GM12878 (cell line): ENCODE results near the gene B3GNT3. TPM values are rescaled to one million over a fixed set of nuclear protein-coding genes. Genes with fewer than 3 reads are reported as not detected.

Experiments
- CHD4 ChIP-seq: fragments of 200-600 bp; sonication (generic); IDR thresholded peaks from 2 replicates; pipeline ENCODE4 v1.6.1; 2016; ENCODE audit warnings: mild to moderate bottlenecking
- CUX1 ChIP-seq: IDR thresholded peaks from 2 replicates; pipeline ENCODE4 v1.6.1; 2012; ENCODE audit warnings: improper control_type of control experiment, low read depth, low read length; ENCODE audit not compliant: insufficient replicate concordance
- DPF2 ChIP-seq: fragments of 450-650 bp; IDR thresholded peaks from 2 replicates; pipeline ENCODE4 v1.6.1; 2017; ENCODE audit warnings: mild to moderate bottlenecking
- EZH2 ChIP-seq: IDR thresholded peaks from 2 replicates; pipeline ENCODE4 v1.6.1; 2012; ENCODE audit warnings: low read depth, mild to moderate bottlenecking, control low read depth, inconsistent platforms, low read length, borderline replicate concordance; ENCODE audit not compliant: control insufficient read depth
- FOXK2 ChIP-seq: fragments of 450-650 bp; IDR thresholded peaks from 2 replicates; pipeline ENCODE4 v1.6.1; 2017; ENCODE audit warnings: mild to moderate bottlenecking, moderate library complexity
- GABPA ChIP-seq: IDR thresholded peaks from 2 replicates; pipeline ENCODE4 v1.6.1; 2014; ENCODE audit warnings: antibody characterized with exemption, low read depth, mild to moderate bottlenecking, inconsistent platforms
- GATAD2B ChIP-seq: fragments of 450-650 bp; conservative IDR thresholded peaks from 2 replicates; pipeline ENCODE4 v1.6.1; 2017; ENCODE audit warnings: low read depth, mild to moderate bottlenecking, moderate library complexity
- IRF3 ChIP-seq: fragments of 450-650 bp; IDR thresholded peaks from 2 replicates; pipeline ENCODE4 v1.6.1; 2014; ENCODE audit warnings: mild to moderate bottlenecking
- LARP7 ChIP-seq: fragments of 450-650 bp; IDR thresholded peaks from 2 replicates; pipeline ENCODE4 v1.6.1; 2017; ENCODE audit warnings: mild to moderate bottlenecking
- POLR2AphosphoS5 ChIP-seq: IDR thresholded peaks from 2 replicates; pipeline ENCODE4 v1.6.1; 2011; ENCODE audit warnings: mild to moderate bottlenecking, low read length, inconsistent platforms
- RFX5 ChIP-seq: IDR thresholded peaks from 2 replicates; pipeline ENCODE4 v1.6.1; 2011; ENCODE audit warnings: low read depth, low read length, improper control_type of control experiment
- RUNX3 ChIP-seq: IDR thresholded peaks from 2 replicates; pipeline ENCODE4 v1.6.1; 2012; ENCODE audit warnings: low read length, inconsistent platforms
- SMAD1 ChIP-seq: fragments of 450-650 bp; IDR thresholded peaks from 2 replicates; pipeline ENCODE4 v1.6.1; 2018; ENCODE audit warnings: mild to moderate bottlenecking, low read depth; ENCODE audit not compliant: partially characterized antibody
- SMARCA5 ChIP-seq: fragments of 450-650 bp; IDR thresholded peaks from 2 replicates; pipeline ENCODE4 v1.6.1; 2017; ENCODE audit warnings: mild to moderate bottlenecking
- TCF12 ChIP-seq: IDR thresholded peaks from 2 replicates; pipeline ENCODE4 v1.6.1; 2011; ENCODE audit warnings: low read depth, mild to moderate bottlenecking, low read length
- TCF3 ChIP-seq: IDR thresholded peaks from 2 replicates; pipeline ENCODE4 v1.6.1; 2012; ENCODE audit warnings: low read depth, mild to moderate bottlenecking, low read length, borderline replicate concordance; ENCODE audit not compliant: insufficient read depth
- TCF7 ChIP-seq: IDR thresholded peaks from 2 replicates; pipeline ENCODE4 v1.6.1; 2014; ENCODE audit warnings: antibody characterized with exemption, borderline replicate concordance
- WRNIP1 ChIP-seq: IDR thresholded peaks from 2 replicates; pipeline ENCODE4 v1.6.1; 2011; ENCODE audit warnings: low read depth, low read length, improper control_type of control experiment, borderline replicate concordance
- polyA plus RNA-seq, 11 experiments: library from polyadenylated mRNA; depleted of rRNA in 4 of 11; unstranded in 6 of 11; stranded (reverse) in 5 of 11; fragments of >200 nt; fragmentation: Nextera tagmentation in 4 of 11; fragmentation: Illumina TruSeq in 1 of 11; extraction: Ambion mirVana in 4 of 11; extraction: Trizol in 1 of 11; gene quantifications; 1 replicate in 1 of 11; 2 replicates in 10 of 11; pipeline versions ENCODE4 v1.2.1 to v1.2.3, GENCODE V29; 2011 to 2016; ENCODE audit warnings: inconsistent platforms in 2 of 11, missing spikeins in 2 of 11, low read depth in 1 of 11
- total RNA-seq, 4 experiments: library from RNA; depleted of rRNA in 3 of 4; stranded (reverse); fragments of >200 nt in 3 of 4; fragmentation: Illumina TruSeq in 1 of 4; extraction: Trizol in 1 of 4; gene quantifications; 2 replicates each; pipeline versions ENCODE4 v1.2.1 to v1.2.3, GENCODE V29; 2013 to 2021
- TF ChIP-seq, protein P1 (sequence below): fragments of 450-650 bp; IDR thresholded peaks from 2 replicates; pipeline ENCODE4 v1.6.1; 2017; ENCODE audit warnings: mild to moderate bottlenecking
- TF ChIP-seq, protein P2 (sequence below): IDR thresholded peaks from 2 replicates; pipeline ENCODE4 v1.6.1; 2012; ENCODE audit warnings: low read depth, low read length, improper control_type of control experiment
- TF ChIP-seq, protein P3 (sequence below): fragments of 450-650 bp; IDR thresholded peaks from 2 replicates; pipeline ENCODE4 v1.6.1; 2016; ENCODE audit warnings: mild to moderate bottlenecking

The B3GNT3 gene
- total and polyA plus RNA-seq, 10 of the 15 experiments (the other 5 are each of a cell fraction or from before 2014, with no cell fraction given) = not detected

DNA sequence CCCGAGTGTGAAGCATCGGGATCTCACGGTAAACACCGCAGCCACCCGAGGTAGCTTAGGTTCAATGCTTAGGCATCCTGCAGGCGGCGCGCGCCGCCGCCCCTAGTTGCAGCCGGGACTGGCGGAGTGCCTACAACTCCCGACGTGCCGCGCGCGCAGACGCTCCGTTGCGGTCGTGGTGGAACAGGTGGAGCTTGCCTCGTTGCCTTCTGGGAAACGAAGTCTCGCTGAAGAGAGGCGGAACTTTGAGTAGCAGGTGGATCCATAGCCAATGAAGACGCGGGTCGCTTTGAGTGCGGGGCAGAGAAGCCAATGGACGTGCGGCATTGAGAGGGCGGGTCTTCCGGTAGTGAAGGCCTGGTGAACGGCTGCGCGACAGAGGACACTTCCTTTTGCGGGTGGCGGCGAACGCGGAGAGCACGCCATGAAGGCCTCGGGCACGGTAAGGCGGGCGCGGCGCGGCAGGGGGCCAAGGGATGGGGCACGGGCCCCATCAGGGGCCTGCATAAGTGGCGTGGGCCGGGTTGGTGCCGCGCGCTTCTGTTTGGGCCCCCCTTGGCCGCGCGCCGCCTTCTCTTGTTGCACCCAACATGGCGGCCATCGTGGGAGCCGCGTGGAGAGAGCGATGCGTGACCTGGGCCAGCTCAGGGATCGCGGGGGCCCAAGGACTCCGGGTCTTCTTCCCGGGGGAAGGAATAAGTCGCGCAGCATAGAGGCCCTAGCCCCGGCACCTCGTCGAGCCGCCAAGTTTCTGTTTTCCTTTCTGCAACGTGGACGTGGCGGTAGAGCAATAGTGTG is 64.8 kb downstream of the B3GNT3 start, which contains the start of gene RPL18A (continued):
- TF ChIP-seq IRF3 = peak; percentile 95
- TF ChIP-seq LARP7 = peak; percentile 76; the same call in 1 of the 2 replicates
- TF ChIP-seq SMARCA5 = peak; percentile 65; the same call in 1 of the 2 replicates
- no peak for TF ChIP-seq RFX5
- TF ChIP-seq RUNX3 = peak; percentile 92
- peak; percentile 96 for TF ChIP-seq GABPA
- TF ChIP-seq, protein P1, sequence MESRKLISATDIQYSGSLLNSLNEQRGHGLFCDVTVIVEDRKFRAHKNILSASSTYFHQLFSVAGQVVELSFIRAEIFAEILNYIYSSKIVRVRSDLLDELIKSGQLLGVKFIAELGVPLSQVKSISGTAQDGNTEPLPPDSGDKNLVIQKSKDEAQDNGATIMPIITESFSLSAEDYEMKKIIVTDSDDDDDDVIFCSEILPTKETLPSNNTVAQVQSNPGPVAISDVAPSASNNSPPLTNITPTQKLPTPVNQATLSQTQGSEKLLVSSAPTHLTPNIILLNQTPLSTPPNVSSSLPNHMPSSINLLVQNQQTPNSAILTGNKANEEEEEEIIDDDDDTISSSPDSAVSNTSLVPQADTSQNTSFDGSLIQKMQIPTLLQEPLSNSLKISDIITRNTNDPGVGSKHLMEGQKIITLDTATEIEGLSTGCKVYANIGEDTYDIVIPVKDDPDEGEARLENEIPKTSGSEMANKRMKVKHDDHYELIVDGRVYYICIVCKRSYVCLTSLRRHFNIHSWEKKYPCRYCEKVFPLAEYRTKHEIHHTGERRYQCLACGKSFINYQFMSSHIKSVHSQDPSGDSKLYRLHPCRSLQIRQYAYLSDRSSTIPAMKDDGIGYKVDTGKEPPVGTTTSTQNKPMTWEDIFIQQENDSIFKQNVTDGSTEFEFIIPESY = no peak
- TF ChIP-seq POLR2AphosphoS5 = peak; percentile 99
- TF ChIP-seq WRNIP1 = no peak; the same call in 1 of the 2 replicates
- TF ChIP-seq EZH2 = no peak
- no peak for TF ChIP-seq CHD4
- peak; percentile 98 for TF ChIP-seq DPF2
- TF ChIP-seq SMAD1 = peak; percentile 63
- no peak for TF ChIP-seq TCF7
- TF ChIP-seq, protein P2, sequence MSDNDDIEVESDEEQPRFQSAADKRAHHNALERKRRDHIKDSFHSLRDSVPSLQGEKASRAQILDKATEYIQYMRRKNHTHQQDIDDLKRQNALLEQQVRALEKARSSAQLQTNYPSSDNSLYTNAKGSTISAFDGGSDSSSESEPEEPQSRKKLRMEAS = no peak; the same call in 1 of the 2 replicates
- TF ChIP-seq FOXK2 = peak; percentile 47; the same call in 1 of the 2 replicates
- peak; percentile 71; the same call in 1 of the 2 replicates for TF ChIP-seq TCF12
- TF ChIP-seq, protein P3, sequence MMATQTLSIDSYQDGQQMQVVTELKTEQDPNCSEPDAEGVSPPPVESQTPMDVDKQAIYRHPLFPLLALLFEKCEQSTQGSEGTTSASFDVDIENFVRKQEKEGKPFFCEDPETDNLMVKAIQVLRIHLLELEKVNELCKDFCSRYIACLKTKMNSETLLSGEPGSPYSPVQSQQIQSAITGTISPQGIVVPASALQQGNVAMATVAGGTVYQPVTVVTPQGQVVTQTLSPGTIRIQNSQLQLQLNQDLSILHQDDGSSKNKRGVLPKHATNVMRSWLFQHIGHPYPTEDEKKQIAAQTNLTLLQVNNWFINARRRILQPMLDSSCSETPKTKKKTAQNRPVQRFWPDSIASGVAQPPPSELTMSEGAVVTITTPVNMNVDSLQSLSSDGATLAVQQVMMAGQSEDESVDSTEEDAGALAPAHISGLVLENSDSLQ = peak; percentile 100
- peak; percentile 67 for TF ChIP-seq GATAD2B
- peak; percentile 46; the same call in 1 of the 2 replicates for TF ChIP-seq TCF3
- TF ChIP-seq CUX1 = no peak
